Mucosa of descending colon (tissue), 3 donors: ENCODE measurements around the gene ATP8A2. TPM values are rescaled to one million over a fixed set of nuclear protein-coding genes. Genes with fewer than 3 reads are reported as not detected.
"Not testable (repeated sequence)": the region's sequence is repeated elsewhere in the genome, so short reads cannot be mapped to it uniquely, and the experiment has no call there.

Experiments used
- ATAC-seq: fragments of 200-7000 bp; cut with Tn5 transposase; one replicate; pipeline ENCODE4 v1.9.1; 2020; ENCODE audit warnings: mild to moderate bottlenecking, moderate library complexity
- DNase-seq, 3 donors: peaks; one replicate each; pipeline ENCODE4 v3.0.0-alpha.2; 2020
- H3K36me3 ChIP-seq: fragments of 200-600 bp; one replicate; pipeline ENCODE4 v1.8.0; 2021; ENCODE audit warnings: low read depth, mild to moderate bottlenecking
- H3K4me1 ChIP-seq: fragments of 200-600 bp; one replicate; pipeline ENCODE4 v1.8.0; 2021; ENCODE audit warnings: low read depth, mild to moderate bottlenecking
- H3K4me3 ChIP-seq: fragments of 200-600 bp; one replicate; pipeline ENCODE4 v1.8.0; 2021; ENCODE audit warnings: mild to moderate bottlenecking
- H3K9me3 ChIP-seq: fragments of 200-600 bp; one replicate; pipeline ENCODE4 v1.8.0; 2021; ENCODE audit warnings: mild to moderate bottlenecking
- CTCF ChIP-seq: fragments of 200-600 bp; IDR thresholded peaks from one replicate; pipeline ENCODE4 v1.8.0; 2022; ENCODE audit warnings: antibody characterized with exemption, mild to moderate bottlenecking
- intact Hi-C, 2 donors: fragments of 100-400 bp; cut with DNase I in 1 of 2; cut with micrococcal nuclease in 1 of 2; formaldehyde crosslinking; loops; one replicate each; pipeline versions ENCODE4 v1.11.0 to v1.11.1; 2022; cut with DNase I, micrococcal nuclease
- total RNA-seq, 3 donors: library from RNA; stranded (reverse); fragmentation: NEBNext Ultra II Directional in 2 of 3; extraction: Animal tissue kit (Norgen Biotek cat#: 25700) in 2 of 3; gene quantifications; one replicate each; pipeline versions ENCODE4 v1.2.1 to v1.2.4, GENCODE V29; 2021 to 2023
- donor health status: DM: no; HTN: no; CAD: no; lungs with moderate emphysema.
- donor health status: DM: no; HTN: no; CAD: no.
- donor health status: DM: no; HTN: yes; CAD: no.

Gene ATP8A2
- total RNA-seq, 3 donors from 2014 or later, result 0.22 to 3.6 (median 0.41) TPM

- H3K9me3 ChIP-seq, result no peaks in the 10 kb centered on the region
- no peak overlapping the region for H3K4me3 ChIP-seq
- no peaks in the 10 kb centered on the region for H3K36me3 ChIP-seq
- no peaks in the 10 kb centered on the region for H3K4me1 ChIP-seq
- TF ChIP-seq CTCF, result no peak
- DNase-seq (no peak), ATAC-seq (no peak)
- intact Hi-C loops, result no loop called here
Measured at GRCh38 chr13:25951831-25952230, 580.1 kb downstream of the ATP8A2 start.

GRCh38 chr13:25954080-25954479, 582.3 kb downstream of the ATP8A2 start:
- DNase-seq, H3K4me1 ChIP-seq, intact Hi-C loops, ATAC-seq, H3K4me3 ChIP-seq, H3K36me3 ChIP-seq, H3K9me3 ChIP-seq: not testable (repeated sequence)

GRCh38 chr13:25954943-25955342, 583.2 kb downstream of the ATP8A2 start:
- DNase-seq, H3K9me3 ChIP-seq, H3K4me3 ChIP-seq, ATAC-seq, H3K4me1 ChIP-seq, intact Hi-C loops, H3K36me3 ChIP-seq: not testable (repeated sequence)

- no peaks in the 10 kb centered on the region for H3K4me1 ChIP-seq
- DNase-seq (no peak), ATAC-seq (no peak)
- TF ChIP-seq CTCF, result no peak
- peaks cover 4% of the 10 kb centered on the region for H3K9me3 ChIP-seq
- intact Hi-C loops, result no loop called here
- H3K4me3 ChIP-seq, result no peak overlapping the region
- no peaks in the 10 kb centered on the region for H3K36me3 ChIP-seq
Measured at GRCh38 chr13:25958986-25959385, 587.2 kb downstream of the ATP8A2 start.

GRCh38 chr13:25961294-25961693, 589.5 kb downstream of the ATP8A2 start:
- H3K4me1 ChIP-seq, result no peaks in the 10 kb centered on the region
- H3K9me3 ChIP-seq, result peaks cover 4% of the 10 kb centered on the region
- no peak overlapping the region for H3K4me3 ChIP-seq
- intact Hi-C loops, result no loop called here
- no peaks in the 10 kb centered on the region for H3K36me3 ChIP-seq
- no peak for DNase-seq
- TF ChIP-seq CTCF, result no peak
- no peak for ATAC-seq

- Histone ChIP-seq H3K9me3 (no peaks in the 10 kb centered on the region), H3K4me1 (no peaks in the 10 kb centered on the region), H3K36me3 (no peaks in the 10 kb centered on the region), H3K4me3 (no peak overlapping the region)
- intact Hi-C loops, result no loop called here
- TF ChIP-seq CTCF, result no peak
- ATAC-seq, result no peak
- DNase-seq, result no peak
Measured at GRCh38 chr13:25963674-25964073, 591.9 kb downstream of the ATP8A2 start.

GRCh38 chr13:25965596-25965995, 593.8 kb downstream of the ATP8A2 start:
- H3K4me1 ChIP-seq, result no peaks in the 10 kb centered on the region
- ATAC-seq, result no peak
- no peak for DNase-seq
- no peak for TF ChIP-seq CTCF
- intact Hi-C loops, result no loop called here
- no peaks in the 10 kb centered on the region for H3K36me3 ChIP-seq
- H3K9me3 ChIP-seq, result no peaks in the 10 kb centered on the region
- H3K4me3 ChIP-seq, result no peak overlapping the region
